ENCODE measurements around the gene OR1D5.

- TF ChIP-seq CTCF (IDR thresholded peaks at IDR 0.05; ENCODE audit: low read length) = no peak
- TF ChIP-seq EZH2phosphoT487 (IDR thresholded peaks at IDR 0.05; ENCODE audit: low read length) = no peak
These were observed 28.9 kb downstream of the OR1D5 start for GRCh38 chr17:3034578-3034920.

All from MM.1S (cell line).